HG02981 (cell line): ENCODE measurements around the gene CCDC124.

Source experiments
- ATAC-seq: cut with Tn5 transposase; IDR thresholded peaks from one replicate; pipeline ENCODE4 v1.9.1; 2021; ENCODE audit warnings: mild to moderate bottlenecking, moderate library complexity; ENCODE audit not compliant: unreplicated experiment

The CCDC124 gene

GRCh38 chr19:17951990-17952976, 19.5 kb downstream of the CCDC124 start:
- no peak for ATAC-seq

DNA sequence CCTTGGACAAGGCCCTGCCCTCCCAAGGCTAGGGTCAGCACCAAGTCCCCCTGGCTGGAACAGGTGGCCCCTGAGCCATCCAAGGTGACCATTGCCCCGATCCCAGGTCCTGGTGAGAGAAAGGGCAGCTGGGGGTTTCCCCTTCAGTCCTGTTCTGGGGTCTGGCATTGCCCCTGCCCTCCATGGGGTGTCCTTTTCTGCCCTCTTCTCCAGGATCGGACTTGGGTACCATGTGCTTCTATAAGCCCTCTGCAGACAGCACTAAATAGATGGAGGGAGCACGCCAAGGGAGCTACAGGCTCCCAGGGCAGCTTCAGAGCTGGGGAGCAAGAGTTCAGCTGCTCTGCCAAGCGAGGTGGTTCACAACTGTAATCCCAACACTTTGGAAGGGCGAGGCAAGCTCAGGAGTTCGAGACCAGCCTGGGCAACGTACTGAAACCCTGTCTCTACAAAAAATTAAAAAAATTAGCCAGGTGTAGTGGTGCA, 20.5 kb downstream of the CCDC124 start:
- no peak for ATAC-seq

DNA sequence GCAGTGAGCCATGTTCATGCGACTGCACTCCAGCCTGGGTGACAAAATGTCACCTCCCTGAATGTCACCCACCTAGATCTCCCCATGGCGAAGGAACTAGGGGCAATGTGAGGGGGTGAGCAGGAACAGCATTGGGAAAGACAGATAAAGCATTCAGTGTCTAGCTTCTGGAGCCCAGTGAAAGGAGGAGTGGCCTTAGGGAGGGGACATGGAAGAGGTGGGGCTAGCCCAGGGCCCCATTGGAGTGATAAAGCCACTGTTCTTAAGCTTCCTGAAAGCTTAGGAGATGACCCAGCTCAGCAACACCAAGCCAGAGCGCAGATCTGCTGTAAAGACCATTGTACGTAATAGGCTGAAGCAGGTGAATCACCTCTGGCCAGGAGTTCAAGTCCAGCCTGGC, 21.1 kb downstream of the CCDC124 start:
- no peak for ATAC-seq

GRCh38 chr19:17954401-17954800, 21.6 kb downstream of the CCDC124 start:
- ATAC-seq = no peak

- ATAC-seq = no peak
These were observed 24.5 kb downstream of the CCDC124 start for GRCh38 chr19:17957149-17957849.

GRCh38 chr19:17957885-17958284, 25.1 kb downstream of the CCDC124 start:
- no peak for ATAC-seq

DNA sequence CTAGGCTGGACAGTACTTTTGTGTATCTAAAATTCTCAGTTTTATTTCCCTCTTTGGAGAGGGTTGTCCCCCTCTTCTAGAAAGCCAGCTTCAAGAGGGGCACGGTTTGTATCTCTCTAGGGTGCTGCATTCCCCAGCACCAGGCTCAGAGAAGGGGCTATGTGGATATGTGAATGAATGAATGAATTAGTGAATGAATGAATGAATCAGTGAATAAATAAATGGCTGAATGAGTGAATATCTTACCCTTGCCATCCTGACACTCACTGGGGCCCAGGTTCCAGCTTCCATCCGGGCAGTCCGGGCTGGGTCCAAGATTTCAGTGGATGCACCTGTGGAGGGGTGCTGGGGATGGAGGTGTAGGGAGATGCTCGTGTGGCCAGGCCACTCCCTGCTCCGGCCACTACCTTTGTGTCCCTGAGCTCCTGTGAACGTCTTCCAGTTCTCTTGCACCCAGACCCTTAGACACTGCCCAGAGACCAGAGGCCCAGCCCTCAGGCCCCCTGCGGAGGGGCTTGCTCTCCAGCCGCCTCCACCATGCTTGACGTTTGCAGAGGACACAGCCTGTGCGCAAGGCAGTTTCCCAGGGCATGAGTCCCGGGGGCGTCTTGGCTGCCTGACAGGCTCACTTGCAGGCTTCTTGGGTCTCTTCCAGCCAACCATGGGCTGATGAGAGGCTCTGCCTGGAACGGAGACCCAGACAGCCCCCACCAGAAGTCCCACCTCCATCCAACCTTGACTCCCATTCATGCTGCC, 31.3 kb downstream of the CCDC124 start:
- ATAC-seq = no peak

DNA sequence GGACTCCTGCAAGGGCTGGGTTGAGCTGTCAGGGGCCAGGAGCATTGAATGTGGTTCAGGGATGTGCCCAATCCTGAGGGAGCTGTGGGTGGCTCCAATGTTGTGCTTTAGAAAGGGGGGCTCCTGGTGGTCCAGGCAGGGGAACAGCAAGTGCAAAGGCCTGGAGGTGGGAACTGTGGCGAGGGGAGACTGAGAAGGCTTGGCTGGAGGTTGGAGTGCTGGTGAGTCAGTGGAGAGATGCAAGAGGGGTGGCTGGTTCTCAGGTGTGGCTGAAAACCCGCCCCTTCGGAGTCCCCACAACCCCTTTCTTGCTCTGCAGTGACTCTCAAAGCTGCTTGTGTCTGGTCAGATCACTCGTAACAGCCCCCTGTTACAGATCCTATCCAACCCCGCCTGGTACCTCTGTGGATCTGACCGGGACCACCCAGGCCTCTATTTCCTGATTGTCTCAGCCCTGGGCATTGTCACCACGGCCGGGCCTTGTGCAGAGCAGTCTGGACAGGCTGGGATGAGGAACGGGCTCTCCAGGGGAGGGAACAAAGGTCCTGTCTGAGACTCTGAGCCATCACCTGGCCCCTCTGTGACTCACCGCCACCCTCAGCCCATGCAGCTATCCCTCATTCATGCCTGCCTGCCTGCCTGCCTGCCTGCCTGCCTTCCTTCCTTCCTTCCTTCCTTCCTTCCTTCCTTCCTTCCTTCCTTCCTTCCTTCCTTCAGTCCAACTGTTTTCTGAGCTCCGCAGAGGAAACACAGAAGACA, 32.7 kb downstream of the CCDC124 start:
- ATAC-seq = no peak

DNA sequence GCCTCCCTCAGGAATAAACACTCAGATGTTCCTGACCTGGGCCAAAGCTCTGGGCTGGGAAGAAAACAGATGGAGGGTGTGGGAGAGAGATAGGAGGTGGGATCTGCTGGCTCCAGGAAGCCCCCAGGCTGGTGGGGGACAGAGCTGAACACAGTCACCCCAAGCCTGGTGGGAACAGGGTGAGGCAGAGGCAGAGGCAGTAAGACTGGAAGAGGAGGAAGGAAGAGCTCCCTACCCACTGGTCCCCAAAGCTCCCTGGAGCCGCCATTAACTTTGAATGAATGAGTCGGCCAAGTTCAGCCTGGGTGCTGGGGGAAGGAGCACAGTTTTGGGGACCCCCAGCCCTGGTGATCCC, 33.3 kb downstream of the CCDC124 start:
- ATAC-seq = no peak

GRCh38 chr19:17966550-17967256, 33.9 kb downstream of the CCDC124 start, which contains the start of gene KCNN1:
Gene KCNN1 (plus strand): TSS chr19:17967107. CDS start chr19:17973889, 6,782 bp downstream.
- ATAC-seq = no peak

- ATAC-seq = no peak
These were observed 34.6 kb downstream of the CCDC124 start for GRCh38 chr19:17967257-17968051.

DNA sequence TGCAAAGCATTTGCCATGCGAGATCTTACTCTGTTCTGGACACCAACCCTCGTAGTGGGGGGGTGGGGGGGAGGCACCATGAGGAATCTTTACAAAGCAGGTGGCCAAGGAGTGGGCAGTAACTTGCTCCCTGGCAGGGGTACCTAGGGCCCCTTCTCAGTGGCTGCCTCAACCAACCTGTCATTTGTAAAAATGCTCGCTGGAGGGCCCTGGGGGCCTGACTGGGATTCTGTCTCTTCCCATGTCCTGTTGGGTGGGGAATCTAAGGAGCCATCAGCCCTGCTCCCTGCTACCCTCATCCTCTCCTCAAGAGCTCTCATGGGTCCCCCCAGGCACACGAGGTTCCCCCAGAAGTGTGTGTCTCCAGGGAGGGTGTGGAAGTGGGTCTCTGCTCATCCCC, 35.5 kb downstream of the CCDC124 start:
- ATAC-seq = no peak

DNA sequence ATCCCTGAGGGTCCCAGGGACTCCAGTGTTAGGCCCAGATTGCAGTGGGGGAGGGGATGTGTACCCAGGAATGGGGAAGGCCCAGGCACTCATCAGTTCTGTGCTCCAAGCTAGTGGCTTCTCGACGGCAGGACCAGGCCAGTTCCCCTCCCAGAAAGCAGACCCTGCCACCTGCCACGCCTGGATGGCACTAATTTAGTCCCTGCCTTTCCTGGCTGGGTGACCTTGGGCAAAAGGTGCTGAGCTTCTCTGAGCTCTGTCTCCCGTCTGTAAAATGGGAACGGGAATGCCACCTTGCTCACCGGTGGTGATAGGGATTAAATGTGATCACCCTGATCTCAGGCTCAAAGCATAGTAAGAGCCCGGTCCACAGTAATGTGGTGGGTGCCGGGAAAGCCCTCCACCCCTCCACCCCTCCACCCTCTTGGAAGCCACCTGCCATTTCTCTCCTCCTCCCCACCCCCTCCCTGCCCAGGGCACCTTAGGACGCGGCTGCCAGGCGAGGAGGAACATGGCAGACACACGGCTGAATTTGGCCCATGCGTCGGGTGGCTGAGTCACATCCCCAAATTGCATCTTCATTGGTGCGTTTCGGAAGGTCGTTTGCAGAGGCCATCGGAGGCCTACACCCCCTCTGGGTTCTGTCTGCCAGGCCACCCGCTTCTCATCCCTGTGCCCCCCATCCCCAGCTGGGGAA, 36.4 kb downstream of the CCDC124 start:
- no peak for ATAC-seq

- no peak for ATAC-seq
These were observed 39.4 kb downstream of the CCDC124 start for GRCh38 chr19:17972230-17972629.

- no peak for ATAC-seq
These were observed 40.9 kb downstream of the CCDC124 start for GRCh38 chr19:17973759-17974158.

- ATAC-seq = no peak
These were observed 41.7 kb downstream of the CCDC124 start for GRCh38 chr19:17974551-17974950.

GRCh38 chr19:17975032-17975431, 42.2 kb downstream of the CCDC124 start:
- ATAC-seq = no peak

- ATAC-seq = no peak
These were observed 44.2 kb downstream of the CCDC124 start for GRCh38 chr19:17977021-17977420.
